H1 (cell line): ENCODE measurements around the gene ZIC5. TPM values are rescaled to one million over a fixed set of nuclear protein-coding genes. Genes with fewer than 3 reads are reported as not detected.

Source experiments
- CTCF ChIA-PET: fragments of 300-600 bp; sonication (Branson Sonifier 250); formaldehyde crosslinking; loops from one replicate; lab custom pipeline; 2021; ENCODE audit not compliant: partially characterized antibody; lab: Charles Lee
- POLR2A ChIA-PET: fragments of 300-600 bp; sonication (Branson Sonifier 250); formaldehyde crosslinking; loops from one replicate; lab custom pipeline; 2021; ENCODE audit warnings: inconsistent platforms; ENCODE audit not compliant: partially characterized antibody; lab: Charles Lee
- DNase-seq, 2 experiments: peaks; one replicate each; pipeline versions ENCODE4 v3.0.0 to v3.0.0-alpha.2; 2010 to 2022; ENCODE audit warnings: low spot score in 2 of 2, low read depth in 1 of 2, mixed read lengths in 1 of 2
- FAIRE-seq: peaks from 2 replicates; lab custom pipeline; 2011; peaks lifted over from hg19 to GRCh38; lab: Jason Lieb, UNC
- H2AFZ ChIP-seq: 2 replicates; pipeline ENCODE4 v1.8.1; 2012; ENCODE audit warnings: low read length, inconsistent platforms
- H2AK5ac ChIP-seq: 2 replicates; pipeline ENCODE4 v1.6.1; 2013; ENCODE audit warnings: low read depth, low read length
- H2BK120ac ChIP-seq: replicated peaks from 2 replicates; pipeline ENCODE3; 2013; ENCODE audit warnings: low read depth, low read length, inconsistent platforms
- H2BK12ac ChIP-seq: 2 replicates; pipeline ENCODE4 v1.6.1; 2013; ENCODE audit warnings: low read depth, low read length
- H2BK15ac ChIP-seq: 2 replicates; pipeline ENCODE4 v1.6.1; 2013; ENCODE audit warnings: low read length
- H2BK20ac ChIP-seq: 2 replicates; pipeline ENCODE4 v1.6.1; 2013; ENCODE audit warnings: low read length
- H2BK5ac ChIP-seq: 2 replicates; pipeline ENCODE4 v1.6.1; 2013; ENCODE audit warnings: low read depth, low read length
- H3K14ac ChIP-seq: 2 replicates; pipeline ENCODE4 v1.6.1; 2013; ENCODE audit warnings: inconsistent platforms; ENCODE audit not compliant: insufficient read length
- H3K18ac ChIP-seq: 2 replicates; pipeline ENCODE4 v1.6.1; 2013; ENCODE audit warnings: low read length; ENCODE audit errors: extremely low read depth
- H3K23ac ChIP-seq: 2 replicates; pipeline ENCODE4 v1.6.1; 2013; ENCODE audit warnings: inconsistent platforms; ENCODE audit not compliant: insufficient read length
- H3K23me2 ChIP-seq: 2 replicates; pipeline ENCODE4 v1.6.1; 2013; ENCODE audit warnings: low read depth, low read length
- H3K27ac ChIP-seq: 2 replicates; pipeline ENCODE4 v1.6.1; 2011; ENCODE audit warnings: low read depth, low read length, inconsistent platforms
- H3K27me3 ChIP-seq, 4 experiments: replicated peaks in 1 of 4; 1 replicate in 1 of 4; 2 replicates in 3 of 4; pipeline versions ENCODE4 v1.6.1 to v1.8.1; 2011 to 2013; ENCODE audit warnings: low read length in 3 of 4, mild to moderate bottlenecking in 3 of 4, inconsistent platforms in 2 of 4, mixed read lengths in 2 of 4, moderate library complexity in 1 of 4; ENCODE audit not compliant: control insufficient read depth in 3 of 4, insufficient read depth in 3 of 4; ENCODE audit errors: extremely low read depth in 1 of 4
- H3K36me3 ChIP-seq, 4 experiments: 2 replicates each; pipeline versions ENCODE4 v1.6.1 to v1.8.1; 2011 to 2013; ENCODE audit warnings: mild to moderate bottlenecking in 4 of 4, low read length in 3 of 4, moderate library complexity in 2 of 4, control low read depth in 1 of 4, inconsistent platforms in 1 of 4; ENCODE audit not compliant: insufficient read depth in 4 of 4, control insufficient read depth in 2 of 4
- H3K4ac ChIP-seq: replicated peaks from 2 replicates; pipeline ENCODE3; 2013; ENCODE audit warnings: low read length, low read depth, mixed read lengths, inconsistent platforms; ENCODE audit not compliant: insufficient read length
- H3K4me1 ChIP-seq, 4 experiments: replicated peaks in 1 of 4; 1 replicate in 1 of 4; 2 replicates in 3 of 4; pipeline versions ENCODE4 v1.6.1 to v1.8.1; 2011 to 2013; ENCODE audit warnings: low read length in 3 of 4, inconsistent platforms in 2 of 4, mixed read lengths in 1 of 4; ENCODE audit not compliant: insufficient read depth in 4 of 4, control insufficient read depth in 3 of 4
- H3K4me2 ChIP-seq, 2 experiments: 2 replicates each; pipeline versions ENCODE4 v1.6.1 to v1.8.1; 2011 to 2013; ENCODE audit warnings: low read depth in 2 of 2, low read length in 2 of 2, control low read depth in 1 of 2, inconsistent platforms in 1 of 2, mild to moderate bottlenecking in 1 of 2; ENCODE audit not compliant: insufficient read depth in 1 of 2
- H3K4me3 ChIP-seq, 4 experiments: fragments of 200-600, 300-600 bp in 1 of 4; sonication (generic), shearing (Covaris generic), sonication (Bioruptor Twin) in 1 of 4; 2 replicates each; pipeline versions ENCODE4 v1.5.1 to v1.8.1; 2011 to 2016; ENCODE audit warnings: low read length in 4 of 4, low read depth in 3 of 4, control low read depth in 2 of 4, inconsistent platforms in 2 of 4, mild to moderate bottlenecking in 2 of 4, mixed read lengths in 1 of 4, moderate library complexity in 1 of 4; ENCODE audit not compliant: insufficient read depth in 2 of 4; ENCODE audit errors: extremely low read depth in 1 of 4
- H3K56ac ChIP-seq: replicated peaks from 2 replicates; pipeline ENCODE3; 2013; ENCODE audit warnings: low read depth, mild to moderate bottlenecking, mixed read lengths, low read length, inconsistent platforms; ENCODE audit not compliant: insufficient read length
- H3K79me1 ChIP-seq: 2 replicates; pipeline ENCODE4 v1.6.1; 2013; ENCODE audit warnings: low read depth, low read length, control low read depth
- H3K79me2 ChIP-seq, 2 experiments: 2 replicates each; pipeline versions ENCODE4 v1.6.1 to v1.8.1; 2012 to 2013; ENCODE audit warnings: low read length in 2 of 2, mild to moderate bottlenecking in 2 of 2, inconsistent platforms in 1 of 2; ENCODE audit not compliant: insufficient read depth in 2 of 2, control insufficient read depth in 1 of 2
- H3K9ac ChIP-seq, 4 experiments: replicated peaks in 1 of 4; 1 replicate in 1 of 4; 2 replicates in 3 of 4; pipeline versions ENCODE4 v1.6.1 to v1.8.1; 2011 to 2013; ENCODE audit warnings: low read depth in 3 of 4, low read length in 3 of 4, control low read depth in 2 of 4, mild to moderate bottlenecking in 2 of 4, moderate library complexity in 2 of 4, inconsistent platforms in 1 of 4; ENCODE audit errors: extremely low read depth in 1 of 4
- H3K9me3 ChIP-seq, 2 experiments: 2 replicates each; pipeline versions ENCODE4 v1.6.1 to v1.8.1; 2012 to 2013; ENCODE audit warnings: mild to moderate bottlenecking in 2 of 2, moderate library complexity in 2 of 2, control low read depth in 1 of 2, inconsistent platforms in 1 of 2, low read depth in 1 of 2, low read length in 1 of 2, mixed read lengths in 1 of 2; ENCODE audit not compliant: insufficient read depth in 2 of 2
- H4K20me1 ChIP-seq, 2 experiments: replicated peaks in 1 of 2; 2 replicates each; pipeline versions ENCODE3 to v1.8.1; 2011 to 2013; ENCODE audit warnings: inconsistent platforms in 2 of 2, low read length in 2 of 2, mild to moderate bottlenecking in 1 of 2; ENCODE audit not compliant: insufficient read depth in 2 of 2, control insufficient read depth in 1 of 2
- H4K5ac ChIP-seq: 2 replicates; pipeline ENCODE4 v1.6.1; 2013; ENCODE audit warnings: low read length, low read depth, mixed read lengths, inconsistent platforms; ENCODE audit not compliant: insufficient read length
- H4K8ac ChIP-seq: 2 replicates; pipeline ENCODE4 v1.8.0; 2013; ENCODE audit warnings: mild to moderate bottlenecking, moderate library complexity, low read length, inconsistent platforms; ENCODE audit not compliant: insufficient read depth; ENCODE audit errors: extremely low read depth
- H4K91ac ChIP-seq: replicated peaks from 2 replicates; pipeline ENCODE3; 2013; ENCODE audit warnings: low read length, mixed read lengths, inconsistent platforms; ENCODE audit not compliant: insufficient read length
- ASH2L ChIP-seq: fragments of 200-600, 300-600 bp; sonication (generic); IDR thresholded peaks from one replicate; pipeline ENCODE4 v1.7.1; 2017; ENCODE audit warnings: low read length
- CREB1 ChIP-seq: IDR thresholded peaks from 2 replicates; pipeline ENCODE4 v1.6.1; 2012; ENCODE audit warnings: inconsistent platforms
- EZH2 ChIP-seq: fragments of 200-600 bp; sonication (generic); IDR thresholded peaks from 2 replicates; pipeline ENCODE4 v1.7.1; 2012; ENCODE audit warnings: low read depth, mild to moderate bottlenecking, moderate library complexity, low read length, inconsistent platforms; ENCODE audit not compliant: severe bottlenecking
- RBBP5 ChIP-seq: IDR thresholded peaks from 2 replicates; pipeline ENCODE4 v1.7.1; 2012; ENCODE audit warnings: low read depth, mild to moderate bottlenecking, inconsistent platforms, low read length, moderate library complexity, borderline replicate concordance
- RNF2 ChIP-seq: fragments of 200-900, 300-1000 bp; sonication (generic); IDR thresholded peaks from 2 replicates; pipeline ENCODE4 v1.7.1; 2016; ENCODE audit warnings: borderline replicate concordance, low read depth, mild to moderate bottlenecking, antibody characterized with exemption, low read length; ENCODE audit not compliant: poor library complexity, severe bottlenecking; ENCODE audit errors: missing control alignments
- SP1 ChIP-seq: IDR thresholded peaks from 2 replicates; pipeline ENCODE4 v1.6.1; 2011; ENCODE audit warnings: low read depth, low read length
- SUZ12 ChIP-seq: fragments of 200-600 bp; sonication (generic); IDR thresholded peaks from 2 replicates; pipeline ENCODE4 v1.6.1; 2012; ENCODE audit warnings: mild to moderate bottlenecking, inconsistent platforms, low read length, moderate library complexity, mixed read lengths
- TEAD4 ChIP-seq: IDR thresholded peaks from 2 replicates; pipeline ENCODE4 v1.6.1; 2012; ENCODE audit warnings: low read depth, low read length, inconsistent platforms, mixed read lengths
- YY1 ChIP-seq: IDR thresholded peaks from 2 replicates; pipeline ENCODE4 v1.6.1; 2011; ENCODE audit warnings: low read depth, mild to moderate bottlenecking, low read length
- WGBS, 2 experiments: shearing (Covaris generic) in 1 of 2; methylation state at CpG; one replicate each; pipeline versions ENCODE4 v1.1.6 to v1.1.7; 2013 to 2015; ENCODE audit warnings: low lambda C conversion rate in 2 of 2, mixed read lengths in 2 of 2, inconsistent platforms in 1 of 2, low coverage in 1 of 2, missing lambda C conversion rate in 1 of 2; ENCODE audit not compliant: insufficient replicate concordance in 2 of 2, insufficient coverage in 1 of 2, insufficient read length in 1 of 2; ENCODE audit errors: extremely low coverage in 1 of 2, missing lambda C conversion rate in 1 of 2; 5-methylcytosine and 5-hydroxymethylcytosine counted together
- polyA plus RNA-seq, 7 experiments: library from polyadenylated mRNA; depleted of rRNA in 3 of 7; stranded (reverse) in 5 of 7; unstranded in 2 of 7; fragments of >200 nt in 5 of 7; fragments of 200-250 nt in 2 of 7; gene quantifications; 1 replicate in 5 of 7; 2 replicates in 1 of 7; 4 replicates in 1 of 7; pipeline versions ENCODE4 v1.2.1 to v1.2.3, GENCODE V29; 2011 to 2013; ENCODE audit warnings: missing spikeins in 2 of 7, mixed read lengths in 2 of 7
- total RNA-seq: library from RNA; stranded (reverse); fragmentation: NEBNext Ultra II Directional; extraction: Animal tissue kit (Norgen Biotek cat#: 25700); gene quantifications from 2 replicates; pipeline ENCODE4 v1.2.1, GENCODE V29; 2021
- TF ChIP-seq, protein P1 (sequence below): IDR thresholded peaks from 2 replicates; pipeline ENCODE4 v1.6.1; 2012; ENCODE audit warnings: inconsistent platforms

ZIC5 gene
- total and polyA plus RNA-seq, 2 of the 8 experiments (the other 6 are each of a cell fraction or from before 2014, with no cell fraction given), result 14.2 to 52.7 TPM

DNA sequence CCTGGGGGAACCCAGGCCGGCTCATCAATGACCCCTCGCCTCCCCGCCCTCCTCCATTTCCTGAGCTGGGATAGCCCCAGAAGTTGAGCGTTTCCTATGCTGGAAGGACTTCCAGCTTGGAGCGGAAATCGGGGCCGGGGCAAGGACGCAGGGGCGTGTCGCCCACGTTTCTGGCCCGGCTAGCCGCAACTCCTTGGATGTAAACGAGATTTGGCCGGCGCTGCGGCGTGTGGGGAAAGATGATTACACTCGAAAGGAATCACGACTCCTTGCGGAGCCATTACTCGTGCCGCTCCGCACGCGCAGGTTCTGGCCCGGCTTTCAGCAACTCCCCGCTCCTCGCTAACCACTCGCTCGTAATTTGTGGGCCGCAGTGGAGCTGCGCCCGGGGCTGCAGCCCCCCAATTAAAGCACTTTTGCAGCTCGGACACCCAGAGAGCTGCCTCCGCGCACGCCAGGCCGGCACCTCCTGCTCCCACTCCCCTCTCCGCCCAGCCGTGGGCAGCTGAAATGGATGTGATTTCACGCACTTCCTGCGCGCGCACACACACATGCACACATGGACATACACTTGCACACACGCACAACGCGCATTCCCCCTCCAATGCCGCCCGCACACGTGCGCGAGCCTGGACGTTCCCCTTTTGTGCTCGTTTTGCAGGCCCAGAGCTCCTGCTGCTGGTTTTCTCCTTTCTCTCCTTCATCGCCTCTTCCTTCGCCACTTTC lies 15.7 kb downstream of the ZIC5 start:
- peak overlapping the region; percentile 99; the same call in 1 of the 2 replicates for H2BK12ac ChIP-seq
- peak overlapping the region; percentile 86; the same call in 1 of the 2 replicates for H2BK5ac ChIP-seq
- peak overlapping the region; percentile 83; the same call in 1 of the 2 replicates for H2BK15ac ChIP-seq
- FAIRE-seq (no peak), DNase-seq (peak in 1 of 2 experiments; percentile 72)
- H3K9ac ChIP-seq, result peak overlapping the region in 3 of 4 experiments; percentile 14 to 61 (median 25); a peak in 2 of 7 replicates
- ChIA-PET POLR2A (interaction anchor here (0.6 to 8.9 kb wide), 15 partner anchors 8 to 950 kb away, joined by 3 to 80 read pairs (median 5); partner anchors contain the start of genes ZIC2 and ZIC5), CTCF (interaction anchor here (0.8 to 11.7 kb wide), 23 partner anchors 11 to 586 kb away, joined by 3 to 93 read pairs (median 4); no protein-coding TSS in a partner anchor)
- H3K4ac ChIP-seq, result peak overlapping the region; percentile 36
- H3K79me2 ChIP-seq, result no peaks in the 10 kb centered on the region
- peaks cover 7 to 35% (median 20%) of the 10 kb centered on the region in 4 experiments for H3K4me1 ChIP-seq
- no peak overlapping the region for H2AK5ac ChIP-seq
- peak overlapping the region; percentile 5 for H4K5ac ChIP-seq
- H3K18ac ChIP-seq, result peak overlapping the region; percentile 98
- peaks cover 40% of the 10 kb centered on the region for H3K23me2 ChIP-seq
- H3K4me3 ChIP-seq, result peak overlapping the region; percentile 45 to 69 (median 60)
- no peaks in the 10 kb centered on the region for H3K9me3 ChIP-seq
- whole genome bisulfite sequencing, 2 experiments, result 1% methylated on average over 48 of the region's 57 CpGs; no CpG with 5 or more reads in 1 of the 2 experiments
- H2BK120ac ChIP-seq, result peak overlapping the region; percentile 73
- peak overlapping the region; percentile 76; the same call in 1 of the 2 replicates for H2AFZ ChIP-seq
- peak overlapping the region; percentile 75 for H4K8ac ChIP-seq
- H3K27ac ChIP-seq, result no peak overlapping the region
- H2BK20ac ChIP-seq, result peak overlapping the region; percentile 99
- H4K20me1 ChIP-seq, result no peaks in the 10 kb centered on the region
- H3K14ac ChIP-seq, result no peak overlapping the region
- peak overlapping the region; percentile 98 to 100 for H3K4me2 ChIP-seq
- H3K23ac ChIP-seq, result no peak overlapping the region
- H3K27me3 ChIP-seq, result peaks cover 12 to 58% (median 47%) of the 10 kb centered on the region in 4 experiments; a peak in 6 of 7 replicates
- H4K91ac ChIP-seq, result peak overlapping the region; percentile 63
- no peaks in the 10 kb centered on the region for H3K36me3 ChIP-seq
- H3K56ac ChIP-seq, result peak overlapping the region; percentile 17
- no peaks in the 10 kb centered on the region for H3K79me1 ChIP-seq
- 0 out of 2 replicates have a peak, but pooled peaks have one; percentile 52 for TF ChIP-seq RBBP5
- no peak for TF ChIP-seq ASH2L
- no peak for TF ChIP-seq CREB1
- TF ChIP-seq, protein P1, sequence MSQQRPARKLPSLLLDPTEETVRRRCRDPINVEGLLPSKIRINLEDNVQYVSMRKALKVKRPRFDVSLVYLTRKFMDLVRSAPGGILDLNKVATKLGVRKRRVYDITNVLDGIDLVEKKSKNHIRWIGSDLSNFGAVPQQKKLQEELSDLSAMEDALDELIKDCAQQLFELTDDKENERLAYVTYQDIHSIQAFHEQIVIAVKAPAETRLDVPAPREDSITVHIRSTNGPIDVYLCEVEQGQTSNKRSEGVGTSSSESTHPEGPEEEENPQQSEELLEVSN, result no peak
- TF ChIP-seq TEAD4, result 0 out of 2 replicates have a peak, but pooled peaks have one; percentile 2
- TF ChIP-seq EZH2, result peak; percentile 88
- 0 out of 2 replicates have a peak, but pooled peaks have one; percentile 8 for TF ChIP-seq YY1
- TF ChIP-seq SUZ12, result peak; percentile 85
- TF ChIP-seq RNF2, result peak; percentile 21
- no peak for TF ChIP-seq SP1
